Endothelial cell of hepatic sinusoid (primary cell): ENCODE data around the gene EYS.
"Not testable (repeated sequence)": the region's sequence is repeated elsewhere in the genome, so short reads cannot be mapped to it uniquely, and the experiment has no call there.

Source experiments
- in situ Hi-C: cut with HindIII; loops from 2 replicates; pipeline ENCODE4 v1.10.0; 2017; ENCODE audit warnings: low sequenced_read_pairs

EYS gene

DNA sequence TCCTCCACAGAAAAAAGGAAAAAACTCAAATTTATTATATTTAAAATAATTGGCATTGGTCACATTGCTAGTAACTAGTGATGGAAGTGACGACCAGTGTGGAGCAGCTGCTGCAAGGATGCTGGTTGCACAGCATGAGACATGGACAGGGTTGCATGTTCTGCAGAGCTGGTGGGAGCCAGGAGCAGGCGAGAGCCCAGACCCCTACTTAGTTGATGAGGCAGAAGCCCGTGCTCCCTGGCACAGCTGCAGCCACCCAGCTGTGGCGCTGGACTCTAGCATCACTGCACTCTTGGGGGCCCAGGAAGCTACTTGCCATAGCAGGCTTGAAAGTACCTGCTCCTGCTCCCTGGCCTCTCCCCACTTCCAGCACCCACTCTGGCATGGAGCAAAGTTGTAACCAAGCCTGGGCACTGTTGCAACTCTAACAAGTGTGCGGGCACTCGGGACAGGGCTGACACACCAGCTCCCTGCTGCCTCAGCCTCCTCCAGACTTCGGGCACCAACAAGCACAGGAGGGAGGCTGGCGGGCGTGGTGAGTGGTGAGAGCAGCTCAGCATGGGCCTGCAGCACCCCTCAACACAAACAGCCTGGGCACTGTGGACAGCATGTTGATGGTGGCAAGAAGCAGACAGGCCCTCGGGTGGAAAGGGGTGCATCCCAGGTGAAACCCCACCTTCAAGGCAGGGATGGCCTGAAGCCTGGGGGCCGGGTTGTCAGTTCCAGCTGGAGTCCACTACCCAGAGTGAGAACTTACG is 69.6 kb downstream of the EYS start:
- in situ Hi-C loops = no loop called here

DNA sequence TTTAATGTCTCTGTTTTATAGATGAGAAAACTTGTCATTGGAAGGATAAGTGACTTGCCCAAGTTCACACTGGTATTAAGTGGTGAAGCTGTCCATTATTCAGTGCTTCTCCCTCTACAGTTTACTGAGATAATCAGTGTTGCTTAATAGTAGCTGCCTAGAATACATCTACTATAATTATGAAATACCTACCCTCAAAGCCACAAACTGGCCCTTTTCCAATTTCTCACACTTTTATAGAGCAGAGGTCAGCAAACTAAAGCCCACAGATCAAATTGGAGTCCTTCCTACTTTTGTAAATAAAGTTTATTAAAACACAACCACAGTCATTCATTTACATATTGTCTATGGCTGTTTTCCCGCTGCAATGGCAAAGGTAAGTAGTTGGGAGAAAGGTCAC is 73.5 kb downstream of the EYS start:
- in situ Hi-C loops = no loop called here

- in situ Hi-C loops = no loop called here
Measured at GRCh38 chr6:65631711-65632110, 75.3 kb downstream of the EYS start.

- in situ Hi-C loops = not testable (repeated sequence)
Measured at GRCh38 chr6:65627434-65627999, 79.5 kb downstream of the EYS start.

- in situ Hi-C loops = no loop called here
Measured at GRCh38 chr6:65627015-65627414, 80.0 kb downstream of the EYS start.

- in situ Hi-C loops = no loop called here
Measured at GRCh38 chr6:65623566-65623965, 83.5 kb downstream of the EYS start.

DNA sequence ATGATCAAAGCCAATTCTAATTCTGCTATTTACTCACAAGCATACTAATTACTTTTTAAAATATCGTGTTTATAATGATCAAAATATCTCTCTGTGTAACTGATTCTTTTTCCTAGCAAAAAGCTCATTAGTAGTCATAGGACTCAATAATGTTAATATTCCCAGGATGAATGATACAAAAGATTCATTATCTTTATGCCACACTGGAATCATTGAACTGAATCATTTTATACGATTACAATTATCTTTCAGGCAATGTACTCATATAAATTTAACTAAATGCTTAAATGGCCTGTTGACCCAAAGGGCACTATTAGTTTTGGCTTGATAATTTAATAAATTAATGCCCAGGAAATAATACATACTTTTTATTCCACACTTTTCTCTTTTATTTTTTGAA is 96.3 kb downstream of the EYS start:
- in situ Hi-C loops = no loop called here

- in situ Hi-C loops = no loop called here
Measured at GRCh38 chr6:65595540-65595939, 111.5 kb downstream of the EYS start.

DNA sequence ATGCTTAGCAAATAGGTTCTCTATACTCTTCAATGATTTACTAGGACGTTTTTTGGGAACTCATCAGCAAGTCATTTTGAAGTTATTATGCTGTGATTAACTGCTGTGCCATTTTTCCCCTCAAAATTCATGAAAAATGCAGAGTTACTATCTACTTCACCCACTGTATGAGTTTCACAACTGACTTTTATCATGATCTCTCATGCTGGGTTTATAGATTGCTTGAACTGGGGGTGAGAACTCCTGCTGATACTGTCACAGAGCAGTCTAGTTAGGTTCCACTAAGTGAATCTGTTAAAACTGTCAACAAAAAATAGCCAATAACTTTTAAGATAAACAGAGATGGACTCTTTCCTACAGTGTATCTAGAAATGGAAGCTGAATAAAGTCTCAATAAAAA is 136.7 kb downstream of the EYS start:
- in situ Hi-C loops = no loop called here

GRCh38 chr6:65569505-65569904 is 137.5 kb downstream of the EYS start:
- in situ Hi-C loops = no loop called here

DNA sequence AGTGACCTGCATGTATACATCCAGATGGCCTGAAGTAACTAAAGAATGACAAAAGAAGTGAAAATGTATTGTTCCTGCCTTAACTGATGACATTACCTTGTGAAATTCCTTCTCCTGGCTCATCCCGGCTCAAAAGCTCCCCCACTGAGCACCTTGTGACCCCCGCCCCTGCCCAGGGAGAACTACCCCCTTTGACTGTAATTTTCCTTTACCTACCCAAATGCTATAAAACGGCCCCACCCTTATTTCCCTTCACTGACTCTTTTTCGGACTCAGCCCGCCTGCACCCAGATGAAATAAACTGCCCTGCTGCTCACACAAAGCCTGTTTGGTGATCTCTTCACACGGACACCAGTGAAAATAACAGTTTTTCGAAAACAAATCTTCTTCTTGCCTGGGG is 138.0 kb downstream of the EYS start:
- in situ Hi-C loops = not testable (repeated sequence)

DNA sequence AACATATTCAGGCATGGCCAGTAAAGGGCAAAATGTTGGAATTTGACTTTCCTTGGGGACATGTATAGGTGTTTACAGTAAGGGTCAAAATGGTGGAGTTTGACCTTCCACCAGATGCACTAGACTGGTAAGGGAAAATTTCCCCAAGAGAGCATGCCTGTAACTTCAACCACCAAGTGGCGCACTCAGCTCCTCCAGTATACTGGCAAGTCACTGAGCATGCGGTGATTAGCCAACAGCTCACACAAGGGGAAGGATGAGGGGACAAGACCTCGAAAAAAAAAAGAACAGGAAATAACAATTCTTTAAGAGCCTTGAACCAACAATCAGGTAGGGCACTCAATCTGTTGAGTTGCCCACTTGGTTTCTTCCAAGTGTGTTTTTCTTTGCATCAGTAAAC is 140.9 kb downstream of the EYS start:
- in situ Hi-C loops = no loop called here

GRCh38 chr6:65558071-65558470 is 149.0 kb downstream of the EYS start:
- in situ Hi-C loops = no loop called here

DNA sequence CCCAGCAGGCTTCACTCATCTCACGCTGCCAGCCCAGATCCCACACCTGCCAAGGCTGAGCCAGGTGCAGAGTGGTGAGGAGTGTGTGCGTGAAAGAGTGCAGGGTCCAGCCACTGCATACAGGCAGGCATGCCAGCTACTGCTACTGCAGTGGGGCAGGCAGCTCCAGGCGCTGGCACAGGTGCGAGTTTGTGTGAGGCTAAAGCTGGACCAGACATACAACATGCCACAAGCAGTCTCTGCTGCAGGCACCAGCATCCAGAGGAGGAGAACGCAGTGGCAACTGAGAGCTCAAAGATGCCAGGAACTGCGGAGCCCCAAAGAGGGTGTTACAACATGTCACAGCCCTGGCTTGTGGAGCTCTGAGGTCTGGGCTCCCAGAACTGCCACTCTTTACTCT is 149.8 kb downstream of the EYS start:
- in situ Hi-C loops = no loop called here

- in situ Hi-C loops = no loop called here
Measured at GRCh38 chr6:65546894-65547293, 160.1 kb downstream of the EYS start.

DNA sequence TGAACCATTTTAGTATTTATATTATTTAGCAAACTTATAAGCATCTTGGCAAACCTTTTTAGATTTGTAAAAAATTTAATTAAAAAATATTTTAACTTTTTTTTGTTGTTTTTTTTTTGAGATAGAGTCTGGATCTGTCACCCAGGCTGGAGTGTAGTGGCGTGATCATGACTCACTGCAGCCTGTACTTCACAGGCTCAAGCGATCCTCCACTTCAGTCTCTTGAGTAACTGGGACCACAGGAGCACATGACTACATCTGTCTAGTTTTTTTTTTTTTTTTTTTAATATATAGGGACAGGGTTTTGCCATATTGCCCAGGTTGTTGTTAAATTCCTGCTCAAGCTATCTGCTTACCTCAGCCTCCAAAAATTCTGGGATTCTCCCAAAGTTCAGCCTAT is 161.1 kb downstream of the EYS start:
- in situ Hi-C loops = no loop called here

- in situ Hi-C loops = no loop called here
Measured at GRCh38 chr6:65538644-65539043, 168.4 kb downstream of the EYS start.

GRCh38 chr6:65537600-65537999 is 169.4 kb downstream of the EYS start:
- in situ Hi-C loops = no loop called here

DNA sequence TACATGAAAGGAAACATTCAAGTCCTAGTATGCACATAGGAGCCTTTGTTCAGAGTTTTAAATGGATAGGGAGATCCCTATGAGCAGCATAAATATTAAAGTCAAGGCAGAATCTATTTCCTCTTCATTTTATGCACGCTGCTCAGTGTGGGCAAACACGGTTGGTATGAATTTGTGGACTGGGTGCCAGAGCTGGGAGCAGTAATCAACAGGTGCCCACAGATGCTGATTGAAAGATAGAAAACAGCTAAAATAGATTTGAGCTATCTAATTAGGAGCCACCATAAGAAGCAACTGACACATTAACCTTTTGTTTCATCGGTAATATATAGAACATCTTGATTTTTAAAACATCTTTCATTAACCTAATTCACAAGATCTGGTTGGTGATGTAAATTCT is 175.5 kb downstream of the EYS start:
- in situ Hi-C loops = no loop called here

DNA sequence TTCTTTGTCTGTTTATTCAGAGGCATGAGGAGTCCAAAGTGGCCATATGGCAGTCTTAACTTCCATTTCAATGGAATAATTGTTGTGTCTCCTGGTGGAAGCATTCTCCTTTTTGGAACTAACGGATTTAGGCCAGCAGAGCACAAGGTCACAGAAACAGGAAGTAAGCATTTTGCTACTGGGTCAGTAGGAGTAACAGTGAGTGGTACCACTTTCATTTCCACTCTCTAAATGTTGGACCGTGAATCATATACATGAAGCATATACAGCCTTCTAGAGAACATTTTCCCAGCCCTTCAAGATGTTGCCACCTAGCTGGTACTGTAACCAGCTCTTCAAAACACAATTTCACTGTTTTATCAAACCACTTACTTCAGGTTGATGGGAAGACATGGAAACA is 182.8 kb downstream of the EYS start:
- in situ Hi-C loops = no loop called here

- in situ Hi-C loops = no loop called here
Measured at GRCh38 chr6:65505736-65506135, 201.3 kb downstream of the EYS start.

DNA sequence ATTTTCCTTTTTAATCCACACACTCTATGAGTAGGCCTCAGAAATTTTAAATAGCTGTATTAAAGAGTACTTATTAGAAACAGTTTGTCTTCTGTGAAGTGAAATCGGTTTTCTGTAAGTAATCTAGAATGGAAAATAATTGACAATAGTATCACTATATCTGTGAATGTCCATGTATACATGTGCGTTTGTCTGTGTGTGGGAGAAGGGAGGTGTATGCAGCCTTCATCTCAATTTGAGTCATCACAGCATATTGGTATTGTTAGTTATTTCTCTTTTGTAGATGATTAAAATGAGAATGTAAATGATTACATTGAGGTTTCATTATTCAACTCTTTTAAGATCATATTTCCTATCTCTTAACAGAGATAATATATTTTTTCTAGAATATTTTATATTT is 206.0 kb downstream of the EYS start:
- in situ Hi-C loops = no loop called here

GRCh38 chr6:65483652-65484051 is 223.4 kb downstream of the EYS start:
- in situ Hi-C loops = not testable (repeated sequence)
